ENCODE data around the gene NPFFR1.
"Not testable (repeated sequence)": the region's sequence is repeated elsewhere in the genome, so short reads cannot be mapped to it uniquely, and the experiment has no call there.

The NPFFR1 gene

DNA sequence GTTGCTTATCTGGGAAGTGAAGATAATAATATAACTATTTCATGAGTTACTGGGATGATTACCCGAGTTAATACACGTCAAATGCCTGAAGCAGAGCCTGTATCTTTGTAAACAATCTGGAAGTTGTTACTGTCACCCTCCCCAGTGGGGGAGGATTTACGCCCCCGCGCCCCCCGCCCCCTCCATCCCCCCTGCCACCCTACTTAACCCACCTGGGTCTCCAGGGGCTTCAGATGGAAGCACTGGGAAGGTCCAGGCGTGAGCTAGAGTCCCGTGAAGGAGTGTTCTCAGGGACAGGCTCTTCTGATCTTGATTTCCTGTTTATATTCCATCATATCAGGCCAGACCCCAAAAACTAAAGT lies 49.9 kb downstream of the NPFFR1 start:
- Mint-ChIP-seq H3K27ac (peak overlapping the region; percentile 89), H3K4me1 (peaks cover 8% of the 10 kb centered on the region), H3K9me3 (no peaks in the 10 kb centered on the region), H3K4me3 (peak overlapping the region; percentile 88), H3K36me3 (peaks cover 32% of the 10 kb centered on the region)
- DNase-seq (ENCODE audit: low spot score in 2 of 2) = no peak
- ATAC-seq = no peak

GRCh38 chr10:70233109-70233938 lies 50.5 kb downstream of the NPFFR1 start, which contains the start of gene PPA1:
Gene PPA1, minus strand, starts transcription at chr10:70233429. Its CDS starts 102 bp downstream, at chr10:70233327.
- Mint-ChIP-seq H3K4me3 (peak within 1 kb of the TSS; percentile 88), H3K9me3 (no peaks in the 10 kb centered on the region), H3K4me1 (peaks cover 12% of the 10 kb centered on the region), H3K27ac (peak within 1 kb of the TSS; percentile 89), H3K36me3 (peaks cover 38% of the 10 kb centered on the region)
- ATAC-seq (peak; percentile 94), DNase-seq (ENCODE audit: low spot score in 2 of 2) (peak; percentile 99)

DNA sequence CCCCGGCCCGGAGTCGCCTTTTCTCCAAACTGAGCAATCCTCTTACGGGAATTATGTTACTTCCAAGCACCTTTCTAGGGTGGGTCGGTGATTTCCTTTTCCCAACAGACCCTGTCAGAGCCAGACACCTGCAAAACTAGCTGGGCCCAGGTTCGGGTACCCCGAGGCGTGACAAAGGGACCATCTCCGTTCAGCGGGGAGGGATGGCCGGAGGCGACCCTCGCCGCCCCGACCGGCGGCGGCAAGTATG lies 51.0 kb downstream of the NPFFR1 start:
- no peaks in the 10 kb centered on the region for H3K9me3 Mint-ChIP-seq
- peak overlapping the region; percentile 88 for H3K4me3 Mint-ChIP-seq
- DNase-seq (ENCODE audit: low spot score in 2 of 2) = no peak
- H3K36me3 Mint-ChIP-seq = peaks cover 44% of the 10 kb centered on the region
- H3K27ac Mint-ChIP-seq = peak overlapping the region; percentile 80
- ATAC-seq = no peak
- peaks cover 12% of the 10 kb centered on the region for H3K4me1 Mint-ChIP-seq

DNA sequence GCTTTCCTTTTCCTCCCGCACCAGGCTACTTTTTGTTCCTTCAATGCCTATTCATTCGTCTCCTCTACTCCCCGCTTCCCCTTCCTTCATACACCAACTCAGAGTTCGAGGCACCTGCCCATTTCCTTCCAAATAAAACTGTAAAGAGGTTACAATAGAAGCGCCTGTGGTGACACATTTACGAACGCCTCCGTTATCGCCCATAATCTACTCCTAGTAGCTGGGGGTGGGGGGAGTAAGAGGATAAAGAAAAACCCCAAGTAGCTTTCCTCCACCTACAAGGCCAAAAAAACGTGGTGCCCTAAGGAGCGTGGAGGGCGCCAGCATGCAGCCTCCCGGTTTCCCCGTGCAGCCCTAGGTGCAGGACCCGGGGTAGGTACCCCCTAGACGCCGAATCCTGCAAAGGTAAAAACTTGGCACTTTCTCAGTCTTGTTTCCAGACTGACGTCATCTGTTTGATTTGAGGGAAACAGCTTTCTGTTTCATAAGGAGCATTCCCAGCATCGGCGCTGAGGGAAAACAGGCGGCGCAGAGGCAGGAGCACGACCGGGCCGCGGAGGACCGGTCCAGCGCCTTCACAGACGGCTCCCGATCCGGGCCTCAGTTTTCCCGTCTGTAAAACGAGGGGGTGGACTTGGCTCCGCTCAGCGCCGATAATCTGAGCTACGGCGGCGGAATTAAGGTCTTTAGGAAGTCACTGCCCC lies 51.5 kb downstream of the NPFFR1 start:
- peak overlapping the region; percentile 80 for H3K27ac Mint-ChIP-seq
- H3K4me3 Mint-ChIP-seq = peak overlapping the region; percentile 88
- peaks cover 48% of the 10 kb centered on the region for H3K36me3 Mint-ChIP-seq
- peaks cover 12% of the 10 kb centered on the region for H3K4me1 Mint-ChIP-seq
- DNase-seq (ENCODE audit: low spot score in 2 of 2) (peak in 1 of 2 donors; percentile 71), ATAC-seq (peak; percentile 20)
- H3K9me3 Mint-ChIP-seq = no peaks in the 10 kb centered on the region

- Mint-ChIP-seq H3K4me1 (peaks cover 30% of the 10 kb centered on the region), H3K27ac (no peak overlapping the region)
These were observed 55.3 kb downstream of the NPFFR1 start for GRCh38 chr10:70228491-70228890.

GRCh38 chr10:70227548-70228320 lies 56.1 kb downstream of the NPFFR1 start:
- ATAC-seq (no peak), DNase-seq (ENCODE audit: low spot score in 2 of 2) (no peak)
- H3K4me1 Mint-ChIP-seq = peaks cover 35% of the 10 kb centered on the region
- H3K4me3 Mint-ChIP-seq = no peak overlapping the region
- H3K9me3 Mint-ChIP-seq = no peaks in the 10 kb centered on the region
- no peak overlapping the region for H3K27ac Mint-ChIP-seq
- H3K36me3 Mint-ChIP-seq = peaks cover 85% of the 10 kb centered on the region

More at GRCh38 chr10:70228491-70228890, 55.3 kb downstream of the NPFFR1 start:
- no peaks in the 10 kb centered on the region for H3K9me3 Mint-ChIP-seq
- DNase-seq (ENCODE audit: low spot score in 2 of 2) (no peak), ATAC-seq (no peak)
- H3K36me3 Mint-ChIP-seq = peaks cover 80% of the 10 kb centered on the region
- no peak overlapping the region for H3K4me3 Mint-ChIP-seq

DNA sequence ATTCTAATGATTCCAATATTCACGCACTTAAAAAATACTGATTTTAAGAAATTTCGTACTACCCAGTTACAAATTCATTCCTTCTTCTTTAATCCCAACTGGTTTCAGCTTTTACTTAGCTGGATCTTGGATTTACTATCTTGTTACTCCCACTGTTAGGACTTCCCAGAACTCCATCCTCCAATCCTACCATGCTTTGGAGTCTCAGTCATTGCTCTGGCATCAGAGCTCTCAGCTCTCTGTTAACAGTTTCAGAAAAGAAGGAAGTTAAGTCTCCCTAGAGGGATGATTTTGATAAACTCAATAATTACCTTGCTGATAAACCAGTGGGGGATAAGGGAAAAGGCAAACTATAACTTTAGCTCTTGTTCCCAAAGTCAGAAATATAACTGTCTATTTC lies 60.1 kb downstream of the NPFFR1 start:
- ATAC-seq (no peak), DNase-seq (ENCODE audit: low spot score in 2 of 2) (no peak)
- H3K4me3 Mint-ChIP-seq = no peak overlapping the region
- peaks cover 36% of the 10 kb centered on the region for H3K4me1 Mint-ChIP-seq
- H3K9me3 Mint-ChIP-seq = no peaks in the 10 kb centered on the region
- no peak overlapping the region for H3K27ac Mint-ChIP-seq
- H3K36me3 Mint-ChIP-seq = peaks cover 69% of the 10 kb centered on the region

DNA sequence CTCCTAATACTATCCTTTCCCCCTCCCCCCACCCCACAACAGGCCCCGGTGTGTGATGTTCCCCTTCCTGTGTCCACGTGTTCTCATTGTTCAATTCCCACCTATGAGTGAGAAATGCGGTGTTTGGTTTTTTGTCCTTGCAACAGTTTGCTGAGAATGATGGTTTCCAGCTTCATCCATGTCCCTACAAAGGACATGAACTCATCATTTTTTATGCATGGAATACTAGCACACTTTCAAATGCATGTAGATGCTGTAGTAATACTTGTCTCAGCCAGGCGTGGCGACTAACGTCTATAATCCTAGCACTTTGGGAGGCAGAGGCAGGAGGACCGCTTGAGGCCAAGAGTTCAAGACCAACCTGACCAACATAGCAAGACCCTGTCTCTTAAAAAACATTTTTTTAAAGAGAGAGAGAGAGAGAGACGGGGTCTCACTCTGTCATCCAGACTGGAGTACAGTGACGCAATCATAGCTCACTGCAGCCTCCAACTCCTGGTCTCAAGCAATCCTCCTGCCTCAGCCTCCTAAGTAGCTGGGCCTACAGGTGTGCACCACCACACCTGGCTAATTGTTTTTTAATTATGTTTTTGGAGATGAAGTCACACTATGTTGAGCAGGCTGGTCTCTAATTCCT lies 60.9 kb downstream of the NPFFR1 start:
- Mint-ChIP-seq H3K27ac (peak overlapping the region; percentile 29), H3K4me1 (peaks cover 34% of the 10 kb centered on the region), H3K36me3 (peaks cover 69% of the 10 kb centered on the region)
- H3K4me3 Mint-ChIP-seq; DNase-seq (ENCODE audit: low spot score in 2 of 2); ATAC-seq; H3K9me3 Mint-ChIP-seq: not testable (repeated sequence)

- Mint-ChIP-seq H3K4me3 (no peak overlapping the region), H3K9me3 (no peaks in the 10 kb centered on the region), H3K36me3 (peaks cover 69% of the 10 kb centered on the region), H3K4me1 (peaks cover 34% of the 10 kb centered on the region), H3K27ac (no peak overlapping the region)
- DNase-seq (ENCODE audit: low spot score in 2 of 2) (no peak), ATAC-seq (no peak)
These were observed 61.4 kb downstream of the NPFFR1 start for GRCh38 chr10:70222340-70222794.

GRCh38 chr10:70221030-70221429 lies 62.8 kb downstream of the NPFFR1 start:
- ATAC-seq = no peak
- H3K9me3 Mint-ChIP-seq = no peaks in the 10 kb centered on the region
- peaks cover 33% of the 10 kb centered on the region for H3K4me1 Mint-ChIP-seq
- H3K4me3 Mint-ChIP-seq = peak overlapping the region; percentile 3
- DNase-seq (ENCODE audit: low spot score in 2 of 2) = no peak
- H3K27ac Mint-ChIP-seq = peak overlapping the region; percentile 77
- H3K36me3 Mint-ChIP-seq = peaks cover 69% of the 10 kb centered on the region

DNA sequence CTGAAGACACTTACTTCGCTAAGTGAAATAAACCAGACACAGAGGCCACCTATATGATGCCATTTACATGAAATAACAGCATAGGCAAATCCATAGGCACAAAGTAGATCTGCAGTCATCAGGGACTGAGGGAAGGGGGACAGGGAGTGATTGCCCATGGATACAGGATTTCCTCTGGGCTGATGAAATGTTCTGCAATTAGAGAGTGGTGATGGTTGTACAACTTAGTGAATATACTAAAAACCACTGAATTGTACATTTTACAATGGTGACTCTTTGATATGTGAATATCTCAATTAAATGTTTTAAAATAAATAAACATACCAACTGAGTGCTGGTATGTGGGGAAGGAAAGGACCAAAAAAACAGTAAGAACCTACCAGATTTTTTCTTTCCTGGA lies 70.9 kb downstream of the NPFFR1 start:
- no peak for ATAC-seq
- DNase-seq (ENCODE audit: low spot score in 2 of 2) = no peak
- Mint-ChIP-seq H3K9me3 (no peaks in the 10 kb centered on the region), H3K4me1 (no peaks in the 10 kb centered on the region), H3K36me3 (peaks cover 100% of the 10 kb centered on the region), H3K27ac (peak overlapping the region; percentile 69), H3K4me3 (no peak overlapping the region)

DNA sequence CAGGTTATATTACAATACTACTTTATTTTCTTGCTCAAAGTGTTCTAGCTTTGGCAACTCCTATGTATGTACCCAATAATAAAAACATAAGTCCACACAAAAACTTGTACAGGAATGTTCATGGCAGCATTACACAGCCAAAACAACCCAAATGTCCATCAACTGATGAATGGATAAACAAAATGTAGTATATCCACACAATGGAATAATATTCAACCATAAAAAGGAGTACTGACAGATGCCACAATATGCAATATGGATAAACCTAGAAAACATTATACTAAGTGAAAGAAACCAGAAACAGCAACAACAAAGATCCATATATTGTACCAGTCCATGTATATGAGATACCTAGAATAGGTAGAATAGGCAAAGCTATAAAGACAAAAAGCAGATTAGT lies 71.5 kb downstream of the NPFFR1 start:
- Mint-ChIP-seq H3K36me3 (peaks cover 100% of the 10 kb centered on the region), H3K4me3 (no peak overlapping the region), H3K27ac (peak overlapping the region; percentile 69), H3K4me1 (no peaks in the 10 kb centered on the region), H3K9me3 (no peaks in the 10 kb centered on the region)
- ATAC-seq (no peak), DNase-seq (ENCODE audit: low spot score in 2 of 2) (no peak)

- peaks cover 100% of the 10 kb centered on the region for H3K36me3 Mint-ChIP-seq
- no peak for DNase-seq (ENCODE audit: low spot score in 2 of 2)
- H3K4me3 Mint-ChIP-seq = no peak overlapping the region
- no peak for ATAC-seq
- no peak overlapping the region for H3K27ac Mint-ChIP-seq
- no peaks in the 10 kb centered on the region for H3K9me3 Mint-ChIP-seq
- H3K4me1 Mint-ChIP-seq = no peaks in the 10 kb centered on the region
These were observed 77.0 kb downstream of the NPFFR1 start for GRCh38 chr10:70206762-70207161.

DNA sequence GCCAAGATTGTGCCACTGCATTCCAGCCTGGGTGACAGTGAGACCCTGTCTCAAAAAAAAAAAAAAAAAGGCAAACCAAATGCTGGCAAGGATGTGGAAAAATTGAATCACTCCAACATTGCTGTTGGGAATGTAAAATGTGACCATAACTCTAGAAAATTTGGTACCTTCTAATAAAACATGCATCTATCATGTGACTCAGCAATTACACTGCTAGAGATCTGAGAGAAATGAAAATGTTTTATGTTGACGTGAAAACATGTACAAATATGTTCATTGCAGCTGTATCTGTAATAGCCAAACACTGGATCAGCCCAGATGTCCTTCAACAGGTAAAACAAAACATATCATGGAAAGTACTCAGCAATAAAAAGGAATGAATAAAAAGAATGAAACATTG lies 82.7 kb downstream of the NPFFR1 start:
- ATAC-seq (no peak), DNase-seq (ENCODE audit: low spot score in 2 of 2) (no peak)
- Mint-ChIP-seq H3K4me1 (peaks cover 15% of the 10 kb centered on the region), H3K9me3 (no peaks in the 10 kb centered on the region), H3K4me3 (no peak overlapping the region), H3K27ac (no peak overlapping the region), H3K36me3 (peaks cover 99% of the 10 kb centered on the region)
